Breast epithelium (tissue), 4 donors: Measurements from ENCODE around the gene TP53I11. TPM values are rescaled to one million over a fixed set of nuclear protein-coding genes. Genes with fewer than 3 reads are reported as not detected.
A peak's percentile ranks its signal among the peaks of the same experiment; 100 is the strongest.

Source experiments
- DNase-seq, 2 donors: peaks; one replicate each; pipeline ENCODE4 v3.0.0-alpha.2; 2019; ENCODE audit warnings: low spot score in 2 of 2
- H3K27ac ChIP-seq, 2 donors: fragments of 200-600 bp; sonication (generic) in 1 of 2; one replicate each; pipeline ENCODE4 v1.5.1; 2016 to 2019; ENCODE audit warnings: mild to moderate bottlenecking in 1 of 2
- H3K27me3 ChIP-seq, 2 donors: fragments of 200-600 bp; sonication (generic) in 1 of 2; one replicate each; pipeline versions ENCODE4 v1.5.1 to v1.6.0; 2017 to 2019; ENCODE audit warnings: control low read depth in 1 of 2, mild to moderate bottlenecking in 1 of 2
- H3K36me3 ChIP-seq: fragments of 200-600 bp; one replicate; pipeline ENCODE4 v1.5.1; 2019
- H3K4me1 ChIP-seq, 2 donors: fragments of 200-600 bp; sonication (generic); one replicate each; pipeline ENCODE4 v1.5.1; 2016 to 2019; ENCODE audit warnings: control low read depth in 1 of 2
- H3K4me3 ChIP-seq, 3 donors: fragments of 200-600 bp; sonication (generic); 1 replicate in 2 of 3; 2 replicates in 1 of 3; pipeline ENCODE4 v1.5.1; 2016 to 2019; ENCODE audit warnings: mild to moderate bottlenecking in 3 of 3, moderate library complexity in 2 of 3
- H3K9me3 ChIP-seq, 2 donors: fragments of 200-600 bp; sonication (generic) in 1 of 2; one replicate each; pipeline ENCODE4 v1.5.1; 2016 to 2019; ENCODE audit warnings: control low read depth in 1 of 2
- CTCF ChIP-seq, 3 donors: fragments of 450-650 bp; IDR thresholded peaks; one replicate each; pipeline ENCODE4 v1.5.1; 2016 to 2017; ENCODE audit warnings: antibody characterized with exemption in 3 of 3, mild to moderate bottlenecking in 3 of 3, moderate library complexity in 3 of 3
- POLR2A ChIP-seq: fragments of 450-650 bp; IDR thresholded peaks from one replicate; pipeline ENCODE4 v1.6.1; 2016; ENCODE audit warnings: antibody characterized with exemption, mild to moderate bottlenecking, moderate library complexity
- POLR2AphosphoS5 ChIP-seq, 3 donors: sonication (generic); formaldehyde crosslinking; IDR thresholded peaks; one replicate each; pipeline ENCODE4 v1.6.1; 2017; ENCODE audit warnings: antibody characterized with exemption in 3 of 3
- intact Hi-C: fragments of 100-400 bp; cut with DNase I; formaldehyde crosslinking; loops from one replicate; pipeline ENCODE4 v1.15.1; 2023; ENCODE audit warnings: low total_unique reads
- total RNA-seq, 3 donors: library from RNA; depleted of rRNA; stranded (reverse); fragments of >200 nt; gene quantifications; one replicate each; pipeline ENCODE4 v1.1.0, GENCODE V29; 2016

TP53I11 gene
- total RNA-seq, 3 donors from 2014 or later, result 30.7 to 91.1 (median 75.7) TPM

- Histone ChIP-seq H3K4me3 (no peak overlapping the region), H3K27me3 (no peaks in the 10 kb centered on the region), H3K9me3 (no peaks in the 10 kb centered on the region), H3K4me1 (no peaks in the 10 kb centered on the region), H3K36me3 (no peaks in the 10 kb centered on the region), H3K27ac (no peak overlapping the region)
- peak; percentile 90 to 98 (median 96) for TF ChIP-seq CTCF (IDR thresholded peaks at IDR 0.05)
- no peak for TF ChIP-seq POLR2AphosphoS5 (IDR thresholded peaks at IDR 0.05)
- no peak for TF ChIP-seq POLR2A
- peak; percentile 76 to 86 for DNase-seq
- intact Hi-C loops, result loop anchor here (10.0 kb wide), 1 partner anchor 398 kb away; no protein-coding TSS in a partner anchor
These were observed 14.2 kb downstream of the TP53I11 start for GRCh38 chr11:44936525-44936924.

GRCh38 chr11:44934735-44935250 is 15.9 kb downstream of the TP53I11 start:
- Histone ChIP-seq H3K36me3 (no peaks in the 10 kb centered on the region), H3K9me3 (no peaks in the 10 kb centered on the region), H3K27me3 (no peaks in the 10 kb centered on the region), H3K4me1 (no peaks in the 10 kb centered on the region), H3K4me3 (no peak overlapping the region), H3K27ac (no peak overlapping the region)
- TF ChIP-seq POLR2AphosphoS5 (IDR thresholded peaks at IDR 0.05) (no peak), POLR2A (no peak), CTCF (IDR thresholded peaks at IDR 0.05) (no peak)
- intact Hi-C loops, result loop anchor here (5.0 to 10.0 kb wide), 2 partner anchors 173 to 400 kb away; no protein-coding TSS in a partner anchor
- no peak for DNase-seq

- Histone ChIP-seq H3K9me3 (no peaks in the 10 kb centered on the region), H3K36me3 (no peaks in the 10 kb centered on the region), H3K27me3 (no peaks in the 10 kb centered on the region), H3K27ac (no peak overlapping the region), H3K4me3 (no peak overlapping the region), H3K4me1 (no peaks in the 10 kb centered on the region)
- intact Hi-C loops, result loop anchor here (5.0 to 10.0 kb wide), 2 partner anchors 173 to 401 kb away; no protein-coding TSS in a partner anchor
- DNase-seq, result no peak
- no peak for TF ChIP-seq POLR2AphosphoS5 (IDR thresholded peaks at IDR 0.05)
- TF ChIP-seq POLR2A, result no peak
- no peak for TF ChIP-seq CTCF (IDR thresholded peaks at IDR 0.05)
These were observed 16.6 kb downstream of the TP53I11 start for GRCh38 chr11:44934110-44934509.

GRCh38 chr11:44931466-44931865 is 19.2 kb downstream of the TP53I11 start:
- Histone ChIP-seq H3K27me3 (no peaks in the 10 kb centered on the region), H3K36me3 (no peaks in the 10 kb centered on the region), H3K27ac (no peak overlapping the region), H3K9me3 (no peaks in the 10 kb centered on the region), H3K4me3 (no peak overlapping the region), H3K4me1 (no peaks in the 10 kb centered on the region)
- intact Hi-C loops, result loop anchor here (5.0 to 10.0 kb wide), 2 partner anchors 176 to 403 kb away; no protein-coding TSS in a partner anchor
- no peak for DNase-seq
- no peak for TF ChIP-seq CTCF (IDR thresholded peaks at IDR 0.05)
- TF ChIP-seq POLR2AphosphoS5 (IDR thresholded peaks at IDR 0.05), result no peak
- TF ChIP-seq POLR2A, result no peak

GRCh38 chr11:44930588-44931302 is 19.9 kb downstream of the TP53I11 start:
- H3K4me1 ChIP-seq, result no peaks in the 10 kb centered on the region
- no peak overlapping the region for H3K4me3 ChIP-seq
- TF ChIP-seq POLR2A, result no peak
- no peak for TF ChIP-seq POLR2AphosphoS5 (IDR thresholded peaks at IDR 0.05)
- TF ChIP-seq CTCF (IDR thresholded peaks at IDR 0.05), result no peak
- no peaks in the 10 kb centered on the region for H3K36me3 ChIP-seq
- H3K27me3 ChIP-seq, result no peaks in the 10 kb centered on the region
- intact Hi-C loops, result loop anchor here (5.0 to 10.0 kb wide), 2 partner anchors 177 to 404 kb away; no protein-coding TSS in a partner anchor
- DNase-seq, result no peak
- no peak overlapping the region for H3K27ac ChIP-seq
- no peaks in the 10 kb centered on the region for H3K9me3 ChIP-seq
